PC-3 (cell line): ENCODE results near the gene CDHR1. TPM values are rescaled to one million over a fixed set of nuclear protein-coding genes. Genes with fewer than 3 reads are reported as not detected.
"Not testable (repeated sequence)": the region's sequence is repeated elsewhere in the genome, so short reads cannot be mapped to it uniquely, and the experiment has no call there.

Source experiments
- ATAC-seq: fragments of 200-7000 bp; cut with Tn5 transposase; 2 replicates; pipeline ENCODE4 v1.9.1; 2020; ENCODE audit warnings: mild to moderate bottlenecking, moderate library complexity
- BruUV-seq: library from RNA; stranded (reverse); fragments of 400-500 nt; replicated peaks from 2 replicates; lab custom pipeline; 2021; lab: Mats Ljungman, UMichigan
- CTCF ChIA-PET: fragments of 300-600 bp; sonication (Branson Sonifier 250); formaldehyde crosslinking; loops from one replicate; lab custom pipeline; 2022; ENCODE audit warnings: antibody characterized with exemption; lab: Charles Lee
- POLR2A ChIA-PET: fragments of 300-600 bp; sonication (Branson Sonifier 250); formaldehyde crosslinking; loops from one replicate; lab custom pipeline; 2022; ENCODE audit warnings: antibody characterized with exemption; ENCODE audit not compliant: unreplicated experiment; lab: Charles Lee
- DNase-seq: peaks from one replicate; pipeline ENCODE4 v3.0.0-alpha.2; 2015
- H2AFZ ChIP-seq: fragments of 300-600 bp; sonication (generic); 2 replicates; pipeline ENCODE4 v1.6.0; 2016; ENCODE audit warnings: antibody characterized with exemption, low read length
- H3F3A ChIP-seq: fragments of 300-600 bp; sonication (generic); one replicate; pipeline ENCODE4 v1.6.0; 2017; ENCODE audit warnings: antibody characterized with exemption, low read length, control low read depth, mild to moderate bottlenecking; ENCODE audit not compliant: unreplicated experiment
- H3K27ac ChIP-seq: fragments of 300-600 bp; sonication (generic); 2 replicates; pipeline ENCODE4 v1.5.1; 2016; ENCODE audit warnings: mild to moderate bottlenecking, low read length
- H3K27me3 ChIP-seq: fragments of 300-600 bp; sonication (generic); 2 replicates; pipeline ENCODE4 v1.6.1; 2016; ENCODE audit warnings: low read length, mixed read lengths
- H3K36me3 ChIP-seq: fragments of 300-600 bp; sonication (generic); 2 replicates; pipeline ENCODE4 v1.6.1; 2016; ENCODE audit warnings: low read depth, mixed run types, low read length, mixed read lengths
- H3K4me1 ChIP-seq: fragments of 300-600 bp; sonication (generic); 2 replicates; pipeline ENCODE4 v1.5.1; 2016; ENCODE audit warnings: low read length; ENCODE audit not compliant: insufficient read depth
- H3K4me2 ChIP-seq: fragments of 300-600 bp; sonication (generic); 2 replicates; pipeline ENCODE4 v1.6.0; 2016; ENCODE audit warnings: low read length
- H3K4me3 ChIP-seq: fragments of 300-600 bp; sonication (generic); 2 replicates; pipeline ENCODE4 v1.5.1; 2016; ENCODE audit warnings: mild to moderate bottlenecking, low read length, mixed read lengths
- H3K79me2 ChIP-seq: fragments of 300-600 bp; sonication (generic); 2 replicates; pipeline ENCODE4 v1.6.1; 2017; ENCODE audit warnings: low read length, mixed read lengths
- H3K9ac ChIP-seq: fragments of 300-600 bp; sonication (generic); 2 replicates; pipeline ENCODE4 v1.6.0; 2016; ENCODE audit warnings: mild to moderate bottlenecking, low read length
- H3K9me2 ChIP-seq: fragments of 300-600 bp; sonication (generic); replicated peaks from 2 replicates; pipeline ENCODE4 v1.6.1; 2016; ENCODE audit warnings: mixed run types, low read length, mixed read lengths
- H3K9me3 ChIP-seq: fragments of 300-600 bp; sonication (generic); 2 replicates; pipeline ENCODE4 v1.6.1; 2016; ENCODE audit warnings: low read length, mixed read lengths
- H4K20me1 ChIP-seq: fragments of 300-600 bp; sonication (generic); 2 replicates; pipeline ENCODE4 v1.6.1; 2016; ENCODE audit warnings: low read length, mixed read lengths
- EZH2 ChIP-seq: fragments of 300-600 bp; sonication (generic); IDR thresholded peaks from one replicate; pipeline ENCODE4 v1.6.1; 2017; ENCODE audit warnings: antibody characterized with exemption, mild to moderate bottlenecking, low read length; ENCODE audit not compliant: unreplicated experiment
- EZH2phosphoT487 ChIP-seq: fragments of 300-600 bp; sonication (generic); IDR thresholded peaks from 2 replicates; pipeline ENCODE4 v1.6.1; 2018; ENCODE audit warnings: mild to moderate bottlenecking, antibody characterized with exemption, low read length, borderline replicate concordance
- intact Hi-C: fragments of 100-400 bp; cut with micrococcal nuclease; formaldehyde crosslinking; loops from 2 replicates; pipeline ENCODE4 v1.9.0; 2023
- total RNA-seq: library from RNA; depleted of rRNA; stranded (reverse); fragments of >200 nt; gene quantifications from 2 replicates; pipeline ENCODE4 v1.2.3, GENCODE V29; 2014
- TF ChIP-seq, protein P1 (sequence below): fragments of 300-600 bp; sonication (generic); conservative IDR thresholded peaks from 2 replicates; pipeline ENCODE4 v1.5.1; 2017; ENCODE audit warnings: antibody characterized with exemption, low read depth, mild to moderate bottlenecking, low read length

CDHR1 gene
- total RNA-seq, 1 experiment from 2014 or later: not detected

GRCh38 chr10:84179059-84179710, 15.2 kb upstream of the CDHR1 start:
- Histone ChIP-seq H4K20me1 (no peaks in the 10 kb centered on the region), H3K9me2 (no peaks in the 10 kb centered on the region), H3K9me3 (no peaks in the 10 kb centered on the region), H3F3A (no peaks in the 10 kb centered on the region), H3K36me3 (no peaks in the 10 kb centered on the region), H3K9ac (no peak overlapping the region), H3K4me1 (no peaks in the 10 kb centered on the region), H3K27ac (no peak overlapping the region), H2AFZ (no peak overlapping the region), H3K4me2 (no peak overlapping the region), H3K27me3 (no peaks in the 10 kb centered on the region), H3K4me3 (no peak overlapping the region), H3K79me2 (no peaks in the 10 kb centered on the region)
- ATAC-seq: no peak
- no TSS peak for BruUV-seq
- CTCF ChIA-PET: no interaction called here
- no peak for TF ChIP-seq EZH2phosphoT487
- TF ChIP-seq EZH2: no peak
- TF ChIP-seq, protein P1, sequence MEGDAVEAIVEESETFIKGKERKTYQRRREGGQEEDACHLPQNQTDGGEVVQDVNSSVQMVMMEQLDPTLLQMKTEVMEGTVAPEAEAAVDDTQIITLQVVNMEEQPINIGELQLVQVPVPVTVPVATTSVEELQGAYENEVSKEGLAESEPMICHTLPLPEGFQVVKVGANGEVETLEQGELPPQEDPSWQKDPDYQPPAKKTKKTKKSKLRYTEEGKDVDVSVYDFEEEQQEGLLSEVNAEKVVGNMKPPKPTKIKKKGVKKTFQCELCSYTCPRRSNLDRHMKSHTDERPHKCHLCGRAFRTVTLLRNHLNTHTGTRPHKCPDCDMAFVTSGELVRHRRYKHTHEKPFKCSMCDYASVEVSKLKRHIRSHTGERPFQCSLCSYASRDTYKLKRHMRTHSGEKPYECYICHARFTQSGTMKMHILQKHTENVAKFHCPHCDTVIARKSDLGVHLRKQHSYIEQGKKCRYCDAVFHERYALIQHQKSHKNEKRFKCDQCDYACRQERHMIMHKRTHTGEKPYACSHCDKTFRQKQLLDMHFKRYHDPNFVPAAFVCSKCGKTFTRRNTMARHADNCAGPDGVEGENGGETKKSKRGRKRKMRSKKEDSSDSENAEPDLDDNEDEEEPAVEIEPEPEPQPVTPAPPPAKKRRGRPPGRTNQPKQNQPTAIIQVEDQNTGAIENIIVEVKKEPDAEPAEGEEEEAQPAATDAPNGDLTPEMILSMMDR: no peak
- intact Hi-C loops: no loop called here
- POLR2A ChIA-PET: no interaction called here
- DNase-seq: no peak

DNA sequence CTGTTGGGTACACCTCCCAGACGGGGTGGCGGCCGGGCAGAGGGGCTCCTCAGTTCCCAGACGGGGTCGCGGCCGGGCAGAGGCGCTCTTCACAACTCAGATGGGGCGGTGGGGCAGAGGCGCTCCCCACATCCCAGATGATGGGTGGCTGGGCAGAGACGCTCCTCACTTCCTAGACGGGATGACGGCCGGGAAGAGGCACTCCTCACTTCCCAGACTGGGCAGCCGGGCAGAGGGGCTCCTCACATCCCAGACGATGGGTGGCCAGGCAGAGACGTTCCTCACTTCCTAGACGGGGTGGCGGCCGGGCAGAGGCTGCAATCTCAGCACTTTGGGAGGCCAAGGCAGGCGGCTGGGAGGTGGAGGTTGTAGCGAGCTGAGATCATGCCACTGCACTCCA, 14.0 kb upstream of the CDHR1 start:
- intact Hi-C loops, H3K4me1 ChIP-seq: not testable (repeated sequence)

GRCh38 chr10:84181631-84182030, 12.7 kb upstream of the CDHR1 start:
- DNase-seq (no peak), ATAC-seq (no peak)
- Histone ChIP-seq H4K20me1 (no peaks in the 10 kb centered on the region), H3K4me2 (no peak overlapping the region), H3K4me3 (no peak overlapping the region), H3K9me3 (no peaks in the 10 kb centered on the region), H3K9me2 (no peaks in the 10 kb centered on the region), H2AFZ (no peak overlapping the region), H3K27ac (no peak overlapping the region), H3F3A (no peaks in the 10 kb centered on the region), H3K36me3 (no peaks in the 10 kb centered on the region), H3K79me2 (no peaks in the 10 kb centered on the region), H3K4me1 (no peaks in the 10 kb centered on the region), H3K9ac (no peak overlapping the region), H3K27me3 (no peaks in the 10 kb centered on the region)
- POLR2A ChIA-PET: no interaction called here
- TF ChIP-seq EZH2 (no peak), EZH2phosphoT487 (no peak)
- TF ChIP-seq, protein P1: no peak
- intact Hi-C loops: no loop called here
- CTCF ChIA-PET: no interaction called here
- no TSS peak for BruUV-seq

More for the DNA sequence above, 14.0 kb upstream of the CDHR1 start:
- H3K36me3 ChIP-seq, H3K79me2 ChIP-seq, ATAC-seq, POLR2A ChIA-PET, H3K27ac ChIP-seq, H3F3A ChIP-seq, H3K4me2 ChIP-seq, H3K9me2 ChIP-seq, H3K27me3 ChIP-seq, H3K9me3 ChIP-seq, H3K9ac ChIP-seq, BruUV-seq, CTCF ChIA-PET, DNase-seq, H4K20me1 ChIP-seq, H3K4me3 ChIP-seq, H2AFZ ChIP-seq: not testable (repeated sequence)
